HG02798 (cell line): ENCODE results near the gene HS3ST5.

ENCODE experiments used
- ATAC-seq: cut with Tn5 transposase; IDR thresholded peaks from one replicate; pipeline ENCODE4 v1.9.1; 2021; ENCODE audit warnings: mild to moderate bottlenecking; ENCODE audit not compliant: unreplicated experiment, poor library complexity

The HS3ST5 gene, protein sequence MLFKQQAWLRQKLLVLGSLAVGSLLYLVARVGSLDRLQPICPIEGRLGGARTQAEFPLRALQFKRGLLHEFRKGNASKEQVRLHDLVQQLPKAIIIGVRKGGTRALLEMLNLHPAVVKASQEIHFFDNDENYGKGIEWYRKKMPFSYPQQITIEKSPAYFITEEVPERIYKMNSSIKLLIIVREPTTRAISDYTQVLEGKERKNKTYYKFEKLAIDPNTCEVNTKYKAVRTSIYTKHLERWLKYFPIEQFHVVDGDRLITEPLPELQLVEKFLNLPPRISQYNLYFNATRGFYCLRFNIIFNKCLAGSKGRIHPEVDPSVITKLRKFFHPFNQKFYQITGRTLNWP

DNA sequence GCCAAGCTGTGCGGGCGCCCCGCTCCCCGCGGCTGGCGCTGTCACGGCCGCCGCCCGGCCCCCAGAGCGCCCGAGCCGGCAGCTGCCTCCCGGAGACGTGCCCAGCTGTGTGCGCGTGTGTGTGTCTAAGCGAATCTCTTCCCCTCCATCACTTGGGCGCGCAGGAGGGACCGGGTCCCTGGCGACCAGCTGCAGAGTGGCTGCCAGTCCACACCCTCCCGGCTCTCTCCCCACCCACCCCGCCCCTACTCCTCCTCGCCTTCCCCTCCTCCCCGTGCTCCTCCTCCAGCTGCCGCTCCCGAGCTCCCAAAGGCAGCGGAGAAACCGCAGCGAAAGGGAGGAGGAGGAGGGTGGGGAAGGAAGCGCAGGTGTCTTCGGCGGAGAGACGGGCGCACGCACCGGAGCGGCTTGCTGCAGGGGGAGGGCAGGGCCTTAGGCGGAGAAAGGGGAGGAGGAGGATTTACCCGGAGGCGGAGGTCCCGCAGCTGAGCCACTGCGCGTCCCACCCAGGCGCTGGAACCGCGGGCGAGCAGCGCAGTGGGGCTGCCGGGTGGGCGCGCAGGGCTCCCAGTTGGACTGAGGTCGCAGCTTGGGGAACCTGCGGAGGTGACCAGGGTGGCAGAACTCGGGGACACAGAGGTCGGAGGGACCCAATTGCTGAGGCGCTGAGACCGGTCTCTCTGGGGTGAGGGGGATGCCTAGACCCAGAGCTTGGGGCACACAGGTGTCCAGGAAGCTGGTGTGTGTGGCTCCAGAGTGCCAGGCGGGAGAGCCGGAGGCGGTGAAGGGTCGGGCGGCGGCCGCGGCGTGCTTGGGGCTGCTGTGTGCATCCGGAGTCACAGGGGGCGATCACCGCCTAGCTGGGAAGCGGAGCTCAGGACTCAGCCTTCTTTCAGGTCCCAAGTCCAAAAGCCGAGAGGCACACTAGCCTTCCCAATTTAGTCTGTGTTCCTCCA lies at the start of gene HS3ST5:
Gene HS3ST5 (minus strand): TSS at position 198 of the 956 bp plus-strand sequence. CDS start 280,178 bp downstream, outside the sequence.
- ATAC-seq = no peak

- ATAC-seq = no peak
Observed at GRCh38 chr6:114390176-114390575, 47.4 kb upstream of the HS3ST5 start.

DNA sequence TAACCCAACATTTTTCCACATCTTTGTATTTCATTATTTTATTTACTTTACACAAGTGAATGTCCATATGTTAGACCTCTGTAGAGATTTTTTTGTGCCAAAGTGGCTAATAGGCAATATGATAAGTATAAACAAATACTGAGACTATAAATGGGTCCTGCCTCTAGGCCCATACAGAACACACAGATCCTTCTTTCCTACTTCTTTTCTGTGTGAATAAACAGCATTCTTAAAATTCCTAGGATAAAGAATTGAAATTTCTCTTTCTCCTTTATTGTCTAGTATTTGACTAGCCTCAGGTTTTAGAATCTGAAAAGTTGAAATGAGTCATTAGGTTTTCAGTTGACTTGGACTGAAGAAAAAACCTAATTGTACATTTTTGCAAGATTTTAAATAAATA lies 46.3 kb upstream of the HS3ST5 start:
- ATAC-seq = no peak

DNA sequence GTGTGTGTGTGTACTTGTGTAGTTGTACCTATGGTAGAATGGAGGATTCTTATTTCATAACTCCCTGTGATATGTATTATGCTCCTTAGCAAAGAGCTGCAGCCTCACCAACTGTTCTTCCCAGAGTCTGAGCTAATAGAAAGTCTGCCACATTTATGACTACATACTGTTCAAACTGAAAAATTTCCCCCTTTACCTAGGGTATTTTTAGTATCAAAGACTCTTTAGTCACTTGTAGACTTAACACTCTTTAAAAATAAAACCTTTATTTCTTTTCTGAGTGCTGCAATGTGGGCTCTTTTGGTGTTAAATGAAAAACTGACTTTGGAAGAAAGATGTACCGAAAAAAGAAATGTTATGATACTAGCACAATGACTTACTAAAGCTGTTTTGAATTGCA lies 39.6 kb upstream of the HS3ST5 start:
- no peak for ATAC-seq

GRCh38 chr6:114377881-114378280 lies 35.1 kb upstream of the HS3ST5 start:
- ATAC-seq = no peak

- no peak for ATAC-seq
Observed at GRCh38 chr6:114376611-114377175, 33.9 kb upstream of the HS3ST5 start.

- ATAC-seq = no peak
Observed at GRCh38 chr6:114375541-114376192, 32.8 kb upstream of the HS3ST5 start.

- no peak for ATAC-seq
Observed at GRCh38 chr6:114367315-114367961, 24.6 kb upstream of the HS3ST5 start.

GRCh38 chr6:114366899-114367298 lies 24.1 kb upstream of the HS3ST5 start:
- no peak for ATAC-seq

- ATAC-seq = no peak
Observed at GRCh38 chr6:114364301-114364700, 21.5 kb upstream of the HS3ST5 start.

- no peak for ATAC-seq
Observed at GRCh38 chr6:114362957-114363356, 20.1 kb upstream of the HS3ST5 start.

DNA sequence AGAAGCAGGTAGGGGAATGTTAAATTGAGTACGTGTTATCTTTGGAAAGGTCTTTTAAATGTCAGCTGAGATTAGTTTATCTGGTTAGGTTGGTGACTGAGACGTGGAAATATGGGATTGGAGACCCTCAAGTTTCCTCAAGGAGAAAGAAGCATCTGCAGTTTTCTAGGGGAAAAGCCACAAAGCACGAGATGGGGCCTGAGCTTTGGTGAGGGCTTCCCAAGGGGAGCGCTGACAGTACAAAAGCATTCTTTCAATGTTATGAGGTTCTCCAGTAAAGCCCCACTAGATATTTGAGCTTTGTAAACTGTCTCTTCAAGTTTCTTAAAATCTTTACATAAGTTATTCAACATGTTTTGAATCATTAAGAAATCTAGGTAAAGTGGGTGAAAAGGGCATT lies 19.6 kb upstream of the HS3ST5 start:
- ATAC-seq = no peak

DNA sequence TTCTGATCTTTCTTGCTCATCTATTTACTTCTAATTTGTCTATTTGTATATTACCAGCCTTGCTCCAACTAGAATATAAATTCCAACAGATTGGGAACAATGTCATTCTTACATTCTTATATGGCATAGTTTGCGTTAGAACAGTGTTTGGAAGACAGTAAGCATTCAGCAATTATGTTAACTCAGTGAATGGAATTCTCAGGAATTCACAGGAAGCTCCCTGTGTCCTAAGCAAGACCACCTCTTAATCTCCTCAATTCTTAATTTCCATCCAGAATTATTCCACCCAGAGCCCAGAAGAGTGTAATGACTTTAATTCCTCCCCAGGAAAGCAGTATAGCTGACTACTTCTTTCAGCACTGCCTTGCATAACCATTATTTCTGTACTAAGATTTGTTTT lies 18.2 kb upstream of the HS3ST5 start:
- ATAC-seq = no peak

DNA sequence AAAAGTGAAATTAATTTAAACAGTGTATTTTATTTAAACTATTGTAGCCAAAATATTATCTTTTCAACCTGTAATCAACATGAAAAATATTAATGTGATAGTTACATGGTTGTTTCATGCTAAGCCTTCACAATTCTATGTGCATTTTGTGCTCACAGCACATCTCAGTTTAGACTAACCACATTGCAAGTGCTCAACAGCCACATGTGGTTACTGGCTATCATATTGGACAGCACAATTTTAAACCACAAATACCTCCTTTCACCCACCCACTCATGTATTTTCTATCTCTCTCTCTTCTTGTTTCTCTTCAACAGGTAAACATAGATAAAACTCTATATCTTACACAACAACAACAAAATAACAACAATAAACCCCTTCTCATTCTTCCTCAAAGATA lies 12.5 kb upstream of the HS3ST5 start:
- no peak for ATAC-seq

DNA sequence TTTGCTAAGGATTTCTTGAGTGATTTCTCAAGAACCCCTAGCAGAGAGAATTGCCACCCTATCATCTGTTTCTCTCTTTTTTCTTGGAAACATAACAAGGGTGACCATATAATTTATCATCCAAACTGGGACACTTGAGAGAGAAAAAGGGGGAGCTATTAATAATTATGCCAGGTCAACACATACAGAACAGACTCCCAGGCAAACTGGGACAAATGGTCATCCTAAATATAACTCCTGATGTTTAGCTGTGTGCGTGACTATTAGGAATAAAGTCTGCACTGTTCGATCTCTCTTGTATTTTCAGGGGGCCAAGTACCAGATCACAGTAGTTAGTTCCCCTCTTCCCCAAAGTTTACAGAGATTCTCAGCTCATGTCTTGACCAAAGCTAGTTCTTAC lies 11.7 kb upstream of the HS3ST5 start:
- no peak for ATAC-seq

- ATAC-seq = no peak
Observed at GRCh38 chr6:114346451-114346850, 3.6 kb upstream of the HS3ST5 start.

- ATAC-seq = no peak
Observed at GRCh38 chr6:114344971-114345275, 2.1 kb upstream of the HS3ST5 start.

GRCh38 chr6:114344246-114344970 lies 1.6 kb upstream of the HS3ST5 start:
- ATAC-seq = no peak

GRCh38 chr6:114343782-114344144 lies 940 bp upstream of the HS3ST5 start:
- ATAC-seq = no peak
